Fibroblast of lung (primary cell): ENCODE results near the gene PCDH9. TPM values are rescaled to one million over a fixed set of nuclear protein-coding genes. Genes with fewer than 3 reads are reported as not detected.

Experiments used
- DNase-seq, 2 donors: peaks; one replicate each; pipeline versions ENCODE4 v3.0.0 to v3.0.0-alpha.2; 2010; ENCODE audit warnings: low read depth in 2 of 2
- H2AFZ ChIP-seq: 2 replicates; pipeline ENCODE4 v1.5.1; 2012; ENCODE audit warnings: low read length, control low read depth, inconsistent platforms
- H3K27ac ChIP-seq: 2 replicates; pipeline ENCODE4 v1.5.1; 2011; ENCODE audit warnings: low read length, control low read depth; ENCODE audit not compliant: insufficient read depth
- H3K27me3 ChIP-seq: 2 replicates; pipeline ENCODE4 v1.5.1; 2011; ENCODE audit warnings: mild to moderate bottlenecking, low read length; ENCODE audit not compliant: control insufficient read depth, insufficient read depth
- H3K36me3 ChIP-seq: 2 replicates; pipeline ENCODE4 v1.5.1; 2011; ENCODE audit warnings: low read length; ENCODE audit not compliant: control insufficient read depth, insufficient read depth
- H3K4me1 ChIP-seq: 2 replicates; pipeline ENCODE4 v1.5.1; 2011; ENCODE audit warnings: low read length; ENCODE audit not compliant: control insufficient read depth, insufficient read depth; ENCODE audit errors: extremely low read depth
- H3K4me2 ChIP-seq: 2 replicates; pipeline ENCODE4 v1.5.1; 2011; ENCODE audit warnings: low read length, control low read depth; ENCODE audit not compliant: insufficient read depth; ENCODE audit errors: extremely low read depth
- H3K4me3 ChIP-seq, 4 experiments: fragments of 200-600 bp in 1 of 4; sonication (generic) in 1 of 4; replicated peaks in 1 of 4; 2 replicates each; pipeline ENCODE4 v1.5.1; 2011 to 2016; ENCODE audit warnings: low read length in 4 of 4, low read depth in 3 of 4, mild to moderate bottlenecking in 3 of 4, control low read depth in 2 of 4, inconsistent platforms in 1 of 4, mixed read lengths in 1 of 4; ENCODE audit not compliant: insufficient read depth in 1 of 4; ENCODE audit errors: control extremely low read depth in 1 of 4
- H3K79me2 ChIP-seq: 2 replicates; pipeline ENCODE4 v1.5.1; 2012; ENCODE audit warnings: mild to moderate bottlenecking, low read length, inconsistent platforms; ENCODE audit not compliant: control insufficient read depth, insufficient read depth
- H3K9ac ChIP-seq: 2 replicates; pipeline ENCODE4 v1.5.1; 2011; ENCODE audit warnings: mild to moderate bottlenecking, low read length, control low read depth; ENCODE audit not compliant: insufficient read depth
- H3K9me3 ChIP-seq: 2 replicates; pipeline ENCODE4 v1.5.1; 2012; ENCODE audit warnings: low read depth, low read length; ENCODE audit not compliant: control insufficient read depth, insufficient read depth
- H4K20me1 ChIP-seq: 2 replicates; pipeline ENCODE4 v1.5.1; 2011; ENCODE audit warnings: low read length; ENCODE audit not compliant: control insufficient read depth, insufficient read depth; ENCODE audit errors: extremely low read depth
- CTCF ChIP-seq, 2 donors: IDR thresholded peaks in 1 of 2; conservative IDR thresholded peaks in 1 of 2; 1 replicate in 1 of 2; 2 replicates in 1 of 2; pipeline ENCODE4 v1.5.1; 2011 to 2012; ENCODE audit warnings: low read length in 2 of 2, control low read depth in 1 of 2, inconsistent platforms in 1 of 2, low read depth in 1 of 2, mild to moderate bottlenecking in 1 of 2
- EZH2 ChIP-seq: IDR thresholded peaks from 2 replicates; pipeline ENCODE4 v1.5.1; 2012; ENCODE audit warnings: low read length, control low read depth, mild to moderate bottlenecking; ENCODE audit errors: missing control alignments
- polyA plus RNA-seq, 2 donors: library from polyadenylated mRNA; depleted of rRNA in 1 of 2; stranded (reverse) in 1 of 2; unstranded in 1 of 2; fragments of >200 nt; gene quantifications; 2 replicates each; pipeline ENCODE4 v1.2.1, GENCODE V29; 2011 to 2012; ENCODE audit warnings: missing spikeins in 1 of 2
- total RNA-seq: library from RNA; depleted of rRNA; stranded (reverse); fragments of >200 nt; gene quantifications from 2 replicates; pipeline ENCODE4 v1.2.1, GENCODE V29; 2014

The PCDH9 gene
- total and polyA plus RNA-seq, 2 donors (not counting 1 experiment from before 2014, with no cell fraction given), result 0.50 to 0.67 TPM

- H3K4me2 ChIP-seq, result no peak overlapping the region
- TF ChIP-seq CTCF (conservative IDR thresholded peaks at IDR 0.05 in 1 of 2, IDR thresholded peaks at IDR 0.05 in 1 of 2; ENCODE audit: low read depth in 1 of 2, low read length in 2 of 2), result no peak
- no peak for TF ChIP-seq EZH2
- peak in 1 of 2 donors; percentile 46 for DNase-seq
Measured at GRCh38 chr13:66977161-66977560, 253.0 kb downstream of the PCDH9 start.

GRCh38 chr13:66974889-66975288, 255.2 kb downstream of the PCDH9 start:
- Histone ChIP-seq H2AFZ (no peak overlapping the region), H3K27me3 (no peaks in the 10 kb centered on the region)

More at GRCh38 chr13:66977161-66977560, 253.0 kb downstream of the PCDH9 start:
- Histone ChIP-seq H3K4me3 (no peak overlapping the region), H3K4me1 (no peaks in the 10 kb centered on the region), H3K27me3 (no peaks in the 10 kb centered on the region), H2AFZ (no peak overlapping the region), H3K27ac (no peak overlapping the region), H4K20me1 (no peaks in the 10 kb centered on the region), H3K9ac (no peak overlapping the region), H3K79me2 (no peaks in the 10 kb centered on the region), H3K36me3 (no peaks in the 10 kb centered on the region), H3K9me3 (no peaks in the 10 kb centered on the region)

GRCh38 chr13:66974174-66974573, 256.0 kb downstream of the PCDH9 start:
- no peaks in the 10 kb centered on the region for H4K20me1 ChIP-seq
- no peak overlapping the region for H3K4me3 ChIP-seq
- H3K9me3 ChIP-seq, result no peaks in the 10 kb centered on the region
- TF ChIP-seq EZH2 (no peak), CTCF (conservative IDR thresholded peaks at IDR 0.05 in 1 of 2, IDR thresholded peaks at IDR 0.05 in 1 of 2; ENCODE audit: low read depth in 1 of 2, low read length in 2 of 2) (no peak)
- H3K27ac ChIP-seq, result no peak overlapping the region
- no peaks in the 10 kb centered on the region for H3K36me3 ChIP-seq
- H3K27me3 ChIP-seq, result no peaks in the 10 kb centered on the region
- H3K79me2 ChIP-seq, result no peaks in the 10 kb centered on the region
- no peak overlapping the region for H3K4me2 ChIP-seq
- DNase-seq, result peak in 1 of 2 donors; percentile 21
- H2AFZ ChIP-seq, result no peak overlapping the region
- no peak overlapping the region for H3K9ac ChIP-seq
- H3K4me1 ChIP-seq, result no peaks in the 10 kb centered on the region

More at GRCh38 chr13:66974889-66975288, 255.2 kb downstream of the PCDH9 start:
- DNase-seq, result no peak
- Histone ChIP-seq H4K20me1 (no peaks in the 10 kb centered on the region), H3K27ac (no peak overlapping the region), H3K4me2 (no peak overlapping the region), H3K4me3 (no peak overlapping the region), H3K9me3 (no peaks in the 10 kb centered on the region), H3K36me3 (no peaks in the 10 kb centered on the region), H3K9ac (no peak overlapping the region), H3K4me1 (no peaks in the 10 kb centered on the region), H3K79me2 (no peaks in the 10 kb centered on the region)
- no peak for TF ChIP-seq CTCF (conservative IDR thresholded peaks at IDR 0.05 in 1 of 2, IDR thresholded peaks at IDR 0.05 in 1 of 2; ENCODE audit: low read depth in 1 of 2, low read length in 2 of 2)
- TF ChIP-seq EZH2, result no peak
